ENCODE results near the gene GNB4. TPM values are rescaled to one million over a fixed set of nuclear protein-coding genes. Genes with fewer than 3 reads are reported as not detected.

Gene GNB4
- total RNA-seq, 1 donor from 2014 or later: 15.8 TPM

GRCh38 chr3:179376474-179376873 lies 74.8 kb downstream of the GNB4 start:
- Histone ChIP-seq H3K36me3 (ENCODE audit: control insufficient read depth, insufficient read depth, low read length) (peaks cover 3% of the 10 kb centered on the region), H3K27me3 (ENCODE audit: control insufficient read depth, insufficient read depth, low read length) (no peaks in the 10 kb centered on the region), H3K4me3 (ENCODE audit: low read depth, low read length) (no peak overlapping the region)
- no peak for TF ChIP-seq CTCF (IDR thresholded peaks at IDR 0.05; ENCODE audit: insufficient read depth, low read length, severe bottlenecking)
- FAIRE-seq: no peak
- DNase-seq (ENCODE audit: low read depth): no peak

GRCh38 chr3:179375091-179375999 lies 75.9 kb downstream of the GNB4 start:
- H3K27me3 ChIP-seq (ENCODE audit: control insufficient read depth, insufficient read depth, low read length): no peaks in the 10 kb centered on the region
- peaks cover 4% of the 10 kb centered on the region for H3K36me3 ChIP-seq (ENCODE audit: control insufficient read depth, insufficient read depth, low read length)
- no peak for DNase-seq (ENCODE audit: low read depth)
- no peak overlapping the region for H3K4me3 ChIP-seq (ENCODE audit: low read depth, low read length)
- no peak for TF ChIP-seq CTCF (IDR thresholded peaks at IDR 0.05; ENCODE audit: insufficient read depth, low read length, severe bottlenecking)
- no peak for FAIRE-seq

- H3K4me3 ChIP-seq (ENCODE audit: low read depth, low read length): no peak overlapping the region
- peaks cover 6% of the 10 kb centered on the region for H3K36me3 ChIP-seq (ENCODE audit: control insufficient read depth, insufficient read depth, low read length)
- TF ChIP-seq CTCF (IDR thresholded peaks at IDR 0.05; ENCODE audit: insufficient read depth, low read length, severe bottlenecking): no peak
- no peaks in the 10 kb centered on the region for H3K27me3 ChIP-seq (ENCODE audit: control insufficient read depth, insufficient read depth, low read length)
- FAIRE-seq: no peak
- no peak for DNase-seq (ENCODE audit: low read depth)
Measured at GRCh38 chr3:179373938-179374337, 77.3 kb downstream of the GNB4 start.

- no peaks in the 10 kb centered on the region for H3K27me3 ChIP-seq (ENCODE audit: control insufficient read depth, insufficient read depth, low read length)
- peaks cover 6% of the 10 kb centered on the region for H3K36me3 ChIP-seq (ENCODE audit: control insufficient read depth, insufficient read depth, low read length)
- FAIRE-seq: no peak
- TF ChIP-seq CTCF (IDR thresholded peaks at IDR 0.05; ENCODE audit: insufficient read depth, low read length, severe bottlenecking): no peak
- H3K4me3 ChIP-seq (ENCODE audit: low read depth, low read length): no peak overlapping the region
- no peak for DNase-seq (ENCODE audit: low read depth)
Measured at GRCh38 chr3:179369621-179370020, 81.6 kb downstream of the GNB4 start.

GRCh38 chr3:179363332-179363731 lies 87.9 kb downstream of the GNB4 start:
- no peak for DNase-seq (ENCODE audit: low read depth)
- H3K27me3 ChIP-seq (ENCODE audit: control insufficient read depth, insufficient read depth, low read length): no peaks in the 10 kb centered on the region
- FAIRE-seq: no peak
- peaks cover 4% of the 10 kb centered on the region for H3K36me3 ChIP-seq (ENCODE audit: control insufficient read depth, insufficient read depth, low read length)
- no peak for TF ChIP-seq CTCF (IDR thresholded peaks at IDR 0.05; ENCODE audit: insufficient read depth, low read length, severe bottlenecking)
- no peak overlapping the region for H3K4me3 ChIP-seq (ENCODE audit: low read depth, low read length)
